HCT116 (cell line): ENCODE measurements around the gene DAPK3. TPM values are rescaled to one million over a fixed set of nuclear protein-coding genes. Genes with fewer than 3 reads are reported as not detected.
A peak's percentile ranks its signal among the peaks of the same experiment; 100 is the strongest.

Experiments
- ATAC-seq: fragments of 200-7000 bp; cut with Tn5 transposase; 2 replicates; pipeline ENCODE4 v1.9.1; 2020; ENCODE audit warnings: mild to moderate bottlenecking, moderate library complexity
- BruUV-seq: library from RNA; stranded (reverse); fragments of 400-500 nt; replicated peaks from 2 replicates; lab custom pipeline; 2021; lab: Mats Ljungman, UMichigan
- CTCF ChIA-PET: fragments of 300-600 bp; sonication (Branson Sonifier 250); formaldehyde crosslinking; loops from one replicate; lab custom pipeline; 2021; ENCODE audit warnings: antibody characterized with exemption; lab: Charles Lee
- POLR2A ChIA-PET: fragments of 300-600, 350-600 bp; sonication (Branson Sonifier 250); formaldehyde crosslinking; loops from one replicate; lab custom pipeline; 2021; ENCODE audit warnings: antibody characterized with exemption; lab: Charles Lee
- RAD21 ChIA-PET, 2 experiments: fragments of 300-600 bp; sonication (Branson Sonifier 250); formaldehyde crosslinking; loops; one replicate each; lab custom pipeline; 2023; ENCODE audit warnings: low total read pairs in 2 of 2; ENCODE audit not compliant: uncharacterized antibody in 2 of 2, unreplicated experiment in 2 of 2, low non-redundant PET in 1 of 2; lab: Charles Lee
- DNase-seq: peaks from one replicate; pipeline ENCODE4 v3.0.0-alpha.2; 2010; ENCODE audit warnings: low read depth, low spot score
- H2AFZ ChIP-seq: fragments of 200-600 bp; shearing (Covaris generic), sonication (generic); 2 replicates; pipeline ENCODE4 v1.6.1; 2017; ENCODE audit warnings: low read depth, mixed run types, mixed read lengths, antibody characterized with exemption, low read length; ENCODE audit not compliant: poor library complexity, severe bottlenecking
- H3K27ac ChIP-seq: 2 replicates; pipeline ENCODE4 v1.5.1; 2012; ENCODE audit warnings: low read depth, low read length
- H3K27me3 ChIP-seq: fragments of 200-600 bp; sonication (generic); 2 replicates; pipeline ENCODE4 v1.6.1; 2016; ENCODE audit warnings: mixed run types, low read length, mixed read lengths; ENCODE audit not compliant: insufficient read depth
- H3K36me3 ChIP-seq, 2 experiments: fragments of 200-500 bp in 1 of 2; fragments of 200-600 bp in 1 of 2; sonication (Bioruptor generic) in 1 of 2; sonication (generic) in 1 of 2; 2 replicates each; pipeline versions ENCODE4 v1.5.1 to v1.6.1; 2014 to 2016; ENCODE audit warnings: low read length in 2 of 2, inconsistent platforms in 1 of 2, mixed read lengths in 1 of 2, mixed run types in 1 of 2; ENCODE audit not compliant: insufficient read depth in 2 of 2, control insufficient read depth in 1 of 2
- H3K4me1 ChIP-seq, 2 experiments: fragments of 200-600 bp in 1 of 2; sonication (generic) in 1 of 2; 2 replicates each; pipeline versions ENCODE4 v1.5.1 to v1.6.1; 2012 to 2017; ENCODE audit warnings: low read length in 2 of 2, inconsistent platforms in 1 of 2, mild to moderate bottlenecking in 1 of 2, mixed read lengths in 1 of 2, mixed run types in 1 of 2, moderate library complexity in 1 of 2; ENCODE audit not compliant: insufficient read depth in 2 of 2, control insufficient read depth in 1 of 2
- H3K4me2 ChIP-seq: fragments of 200-600 bp; sonication (generic); 2 replicates; pipeline ENCODE4 v1.6.1; 2017; ENCODE audit warnings: mixed run types, low read length, mixed read lengths
- H3K4me3 ChIP-seq, 2 experiments: fragments of 200-600 bp in 1 of 2; sonication (generic) in 1 of 2; replicated peaks in 1 of 2; 2 replicates each; pipeline ENCODE4 v1.5.1; 2011 to 2016; ENCODE audit warnings: low read length in 2 of 2, control low read depth in 1 of 2, low read depth in 1 of 2, mild to moderate bottlenecking in 1 of 2, mixed read lengths in 1 of 2, mixed run types in 1 of 2
- H3K79me2 ChIP-seq: fragments of 200-600 bp; sonication (generic); 2 replicates; pipeline ENCODE4 v1.6.1; 2017; ENCODE audit warnings: mild to moderate bottlenecking, mixed run types, low read length, moderate library complexity, mixed read lengths; ENCODE audit not compliant: insufficient read depth
- H3K9ac ChIP-seq: fragments of 200-600 bp; sonication (generic); 2 replicates; pipeline ENCODE4 v1.6.1; 2016; ENCODE audit warnings: low read length, mixed read lengths
- H3K9me2 ChIP-seq: fragments of 200-600 bp; sonication (generic), shearing (Covaris generic); 2 replicates; pipeline ENCODE4 v1.6.1; 2017; ENCODE audit warnings: mixed run types, mild to moderate bottlenecking, moderate library complexity; ENCODE audit not compliant: insufficient read depth
- H3K9me3 ChIP-seq, 2 experiments: fragments of 200-500 bp in 1 of 2; fragments of 200-600 bp in 1 of 2; sonication (Bioruptor generic) in 1 of 2; sonication (generic) in 1 of 2; 2 replicates each; pipeline ENCODE4 v1.6.1; 2014 to 2017; ENCODE audit warnings: low read length in 2 of 2, mixed read lengths in 2 of 2, inconsistent platforms in 1 of 2, low read depth in 1 of 2, mild to moderate bottlenecking in 1 of 2, mixed run types in 1 of 2, moderate library complexity in 1 of 2; ENCODE audit not compliant: control insufficient read depth in 1 of 2, insufficient read depth in 1 of 2
- H4K20me1 ChIP-seq: fragments of 200-600 bp; sonication (generic), shearing (Covaris generic); 2 replicates; pipeline ENCODE4 v1.6.1; 2017; ENCODE audit warnings: mixed run types, mild to moderate bottlenecking, moderate library complexity; ENCODE audit not compliant: insufficient read depth
- CEBPB ChIP-seq: IDR thresholded peaks from 2 replicates; pipeline ENCODE4 v1.6.1; 2012; ENCODE audit warnings: low read depth
- EZH2 ChIP-seq: fragments of 200-600 bp; sonication (generic); IDR thresholded peaks from 2 replicates; pipeline ENCODE4 v1.6.1; 2017; ENCODE audit warnings: antibody characterized with exemption, mixed run types
- EZH2phosphoT487 ChIP-seq: fragments of 200-600 bp; IDR thresholded peaks from 2 replicates; pipeline ENCODE4 v1.6.1; 2018; ENCODE audit warnings: antibody characterized with exemption, borderline replicate concordance
- FOSL1 ChIP-seq: IDR thresholded peaks from 2 replicates; pipeline ENCODE4 v1.6.1; 2012; ENCODE audit warnings: low read depth
- POLR2A ChIP-seq: IDR thresholded peaks from 2 replicates; pipeline ENCODE4 v1.7.0; 2011; ENCODE audit warnings: borderline replicate concordance; ENCODE audit not compliant: insufficient read depth, insufficient read length; ENCODE audit errors: extremely low read depth
- POLR2AphosphoS5 ChIP-seq: IDR thresholded peaks from 2 replicates; pipeline ENCODE4 v1.6.1; 2011; ENCODE audit warnings: mild to moderate bottlenecking, low read depth, low read length, moderate library complexity
- RAD21 ChIP-seq: IDR thresholded peaks from 2 replicates; pipeline ENCODE4 v1.6.1; 2012; ENCODE audit warnings: low read depth, mild to moderate bottlenecking
- SIN3A ChIP-seq: IDR thresholded peaks from 2 replicates; pipeline ENCODE4 v1.6.1; 2012; ENCODE audit warnings: low read depth
- SP1 ChIP-seq: IDR thresholded peaks from 2 replicates; pipeline ENCODE4 v1.6.1; 2012; ENCODE audit warnings: low read depth
- intact Hi-C: fragments of 100-400 bp; cut with micrococcal nuclease; formaldehyde crosslinking; loops from 2 replicates; pipeline ENCODE4 v1.10.0; 2022
- total RNA-seq: library from RNA; stranded (reverse); gene quantifications from one replicate; pipeline ENCODE4 v1.2.1, GENCODE V29; 2021; ENCODE audit not compliant: unreplicated experiment
- TF ChIP-seq, protein P1 (sequence below): IDR thresholded peaks from 2 replicates; pipeline ENCODE4 v1.6.1; 2012; ENCODE audit warnings: low read depth
- TF ChIP-seq, protein P2 (sequence below): IDR thresholded peaks from 2 replicates; pipeline ENCODE4 v1.6.1; 2012
- TF ChIP-seq, protein P3 (sequence below), 3 experiments: fragments of 200-600 bp in 1 of 3; sonication (generic) in 1 of 3; IDR thresholded peaks in 2 of 3; conservative IDR thresholded peaks in 1 of 3; 2 replicates each; pipeline ENCODE4 v1.5.1; 2012 to 2017; ENCODE audit warnings: low read depth in 2 of 3, low read length in 2 of 3, antibody characterized with exemption in 1 of 3, borderline replicate concordance in 1 of 3, control low read depth in 1 of 3, mild to moderate bottlenecking in 1 of 3, mixed read lengths in 1 of 3, mixed run types in 1 of 3, moderate library complexity in 1 of 3; ENCODE audit not compliant: insufficient read depth in 1 of 3

Gene DAPK3
- total RNA-seq, 1 experiment from 2014 or later, result 54.8 TPM

DNA sequence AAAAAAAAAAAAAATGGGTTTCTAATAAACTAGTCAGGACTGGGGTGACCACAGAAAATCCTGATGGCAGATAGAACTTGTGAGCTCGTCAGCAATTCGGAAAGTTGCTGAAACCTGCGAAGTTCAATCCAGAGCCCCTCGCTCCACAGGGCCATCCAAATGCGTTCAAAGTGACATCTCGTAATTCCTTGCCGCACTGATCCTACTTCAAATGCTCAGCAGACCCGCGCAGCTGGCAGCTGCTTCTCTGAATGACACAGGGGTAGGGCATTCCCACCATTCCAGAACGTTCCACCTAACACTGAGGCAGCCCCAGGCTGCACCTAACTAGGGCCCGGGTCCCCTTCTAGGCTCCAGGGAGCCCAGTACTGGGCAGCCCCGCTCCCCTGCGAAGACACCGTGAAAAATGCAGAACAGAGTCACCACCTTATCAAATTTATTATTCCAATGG is 4.8 kb upstream of the DAPK3 start:
- Histone ChIP-seq H2AFZ (no peak overlapping the region), H3K27me3 (no peaks in the 10 kb centered on the region), H3K9ac (no peak overlapping the region), H3K9me3 (no peaks in the 10 kb centered on the region)
- ChIA-PET POLR2A (interaction anchor here (0.5 to 1.5 kb wide), 3 partner anchors 9 to 160 kb away, joined by 3 to 9 read pairs (median 9); partner anchors contain the start of gene EEF2), RAD21 (no interaction called here)
- ATAC-seq, result no peak
- intact Hi-C loops, result no loop called here
- TF ChIP-seq, protein P1, sequence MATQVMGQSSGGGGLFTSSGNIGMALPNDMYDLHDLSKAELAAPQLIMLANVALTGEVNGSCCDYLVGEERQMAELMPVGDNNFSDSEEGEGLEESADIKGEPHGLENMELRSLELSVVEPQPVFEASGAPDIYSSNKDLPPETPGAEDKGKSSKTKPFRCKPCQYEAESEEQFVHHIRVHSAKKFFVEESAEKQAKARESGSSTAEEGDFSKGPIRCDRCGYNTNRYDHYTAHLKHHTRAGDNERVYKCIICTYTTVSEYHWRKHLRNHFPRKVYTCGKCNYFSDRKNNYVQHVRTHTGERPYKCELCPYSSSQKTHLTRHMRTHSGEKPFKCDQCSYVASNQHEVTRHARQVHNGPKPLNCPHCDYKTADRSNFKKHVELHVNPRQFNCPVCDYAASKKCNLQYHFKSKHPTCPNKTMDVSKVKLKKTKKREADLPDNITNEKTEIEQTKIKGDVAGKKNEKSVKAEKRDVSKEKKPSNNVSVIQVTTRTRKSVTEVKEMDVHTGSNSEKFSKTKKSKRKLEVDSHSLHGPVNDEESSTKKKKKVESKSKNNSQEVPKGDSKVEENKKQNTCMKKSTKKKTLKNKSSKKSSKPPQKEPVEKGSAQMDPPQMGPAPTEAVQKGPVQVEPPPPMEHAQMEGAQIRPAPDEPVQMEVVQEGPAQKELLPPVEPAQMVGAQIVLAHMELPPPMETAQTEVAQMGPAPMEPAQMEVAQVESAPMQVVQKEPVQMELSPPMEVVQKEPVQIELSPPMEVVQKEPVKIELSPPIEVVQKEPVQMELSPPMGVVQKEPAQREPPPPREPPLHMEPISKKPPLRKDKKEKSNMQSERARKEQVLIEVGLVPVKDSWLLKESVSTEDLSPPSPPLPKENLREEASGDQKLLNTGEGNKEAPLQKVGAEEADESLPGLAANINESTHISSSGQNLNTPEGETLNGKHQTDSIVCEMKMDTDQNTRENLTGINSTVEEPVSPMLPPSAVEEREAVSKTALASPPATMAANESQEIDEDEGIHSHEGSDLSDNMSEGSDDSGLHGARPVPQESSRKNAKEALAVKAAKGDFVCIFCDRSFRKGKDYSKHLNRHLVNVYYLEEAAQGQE, result no peak
- TF ChIP-seq FOSL1 (no peak), EZH2 (no peak), CEBPB (no peak), RAD21 (no peak), POLR2AphosphoS5 (0 out of 2 replicates have a peak, but pooled peaks have one; percentile 37), EZH2phosphoT487 (no peak), POLR2A (no peak), SIN3A (0 out of 2 replicates have a peak, but pooled peaks have one; percentile 10), SP1 (no peak)
- TF ChIP-seq, protein P2, sequence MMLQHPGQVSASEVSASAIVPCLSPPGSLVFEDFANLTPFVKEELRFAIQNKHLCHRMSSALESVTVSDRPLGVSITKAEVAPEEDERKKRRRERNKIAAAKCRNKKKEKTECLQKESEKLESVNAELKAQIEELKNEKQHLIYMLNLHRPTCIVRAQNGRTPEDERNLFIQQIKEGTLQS, result no peak
- TF ChIP-seq, protein P3, sequence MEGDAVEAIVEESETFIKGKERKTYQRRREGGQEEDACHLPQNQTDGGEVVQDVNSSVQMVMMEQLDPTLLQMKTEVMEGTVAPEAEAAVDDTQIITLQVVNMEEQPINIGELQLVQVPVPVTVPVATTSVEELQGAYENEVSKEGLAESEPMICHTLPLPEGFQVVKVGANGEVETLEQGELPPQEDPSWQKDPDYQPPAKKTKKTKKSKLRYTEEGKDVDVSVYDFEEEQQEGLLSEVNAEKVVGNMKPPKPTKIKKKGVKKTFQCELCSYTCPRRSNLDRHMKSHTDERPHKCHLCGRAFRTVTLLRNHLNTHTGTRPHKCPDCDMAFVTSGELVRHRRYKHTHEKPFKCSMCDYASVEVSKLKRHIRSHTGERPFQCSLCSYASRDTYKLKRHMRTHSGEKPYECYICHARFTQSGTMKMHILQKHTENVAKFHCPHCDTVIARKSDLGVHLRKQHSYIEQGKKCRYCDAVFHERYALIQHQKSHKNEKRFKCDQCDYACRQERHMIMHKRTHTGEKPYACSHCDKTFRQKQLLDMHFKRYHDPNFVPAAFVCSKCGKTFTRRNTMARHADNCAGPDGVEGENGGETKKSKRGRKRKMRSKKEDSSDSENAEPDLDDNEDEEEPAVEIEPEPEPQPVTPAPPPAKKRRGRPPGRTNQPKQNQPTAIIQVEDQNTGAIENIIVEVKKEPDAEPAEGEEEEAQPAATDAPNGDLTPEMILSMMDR (IDR thresholded peaks at IDR 0.05 in 2 of 3, conservative IDR thresholded peaks at IDR 0.05 in 1 of 3; ENCODE audit: borderline replicate concordance in 1 of 3, insufficient read depth in 1 of 3, low read depth in 2 of 3, low read length in 2 of 3), result no peak
- TF ChIP-seq, all 23 proteins: peak for 2
- peaks cover 43 to 53% of the 10 kb centered on the region in 2 experiments for H3K36me3 ChIP-seq
- no peak overlapping the region for H3K4me2 ChIP-seq
- H3K4me1 ChIP-seq, result peaks cover 0 to 14% of the 10 kb centered on the region in 2 experiments; a peak in 3 of 4 replicates
- H4K20me1 ChIP-seq, result peaks cover 44% of the 10 kb centered on the region; the same call in 1 of the 2 replicates
- H3K79me2 ChIP-seq, result peaks cover 57% of the 10 kb centered on the region
- no TSS peak for BruUV-seq
- no peak for DNase-seq
- 0 out of 2 replicates have a peak overlapping the region, but pooled peaks have one; percentile 28 for H3K27ac ChIP-seq
- H3K4me3 ChIP-seq, result no peak overlapping the region
- CTCF ChIA-PET, result interaction anchor here (1.5 kb wide), 2 partner anchors 12 to 123 kb away, joined by 5 read pairs; no protein-coding TSS in a partner anchor
- no peaks in the 10 kb centered on the region for H3K9me2 ChIP-seq
